HG03439 (cell line): ENCODE measurements around the gene SEC14L6.
"Not testable (repeated sequence)": the region's sequence is repeated elsewhere in the genome, so short reads cannot be mapped to it uniquely, and the experiment has no call there.

Source experiments
- ATAC-seq: cut with Tn5 transposase; IDR thresholded peaks from one replicate; pipeline ENCODE4 v1.9.1; 2021; ENCODE audit warnings: mild to moderate bottlenecking, moderate library complexity; ENCODE audit not compliant: unreplicated experiment

The SEC14L6 gene

GRCh38 chr22:30567277-30567676 is 20.7 kb upstream of the SEC14L6 start:
- not testable (repeated sequence) for ATAC-seq

DNA sequence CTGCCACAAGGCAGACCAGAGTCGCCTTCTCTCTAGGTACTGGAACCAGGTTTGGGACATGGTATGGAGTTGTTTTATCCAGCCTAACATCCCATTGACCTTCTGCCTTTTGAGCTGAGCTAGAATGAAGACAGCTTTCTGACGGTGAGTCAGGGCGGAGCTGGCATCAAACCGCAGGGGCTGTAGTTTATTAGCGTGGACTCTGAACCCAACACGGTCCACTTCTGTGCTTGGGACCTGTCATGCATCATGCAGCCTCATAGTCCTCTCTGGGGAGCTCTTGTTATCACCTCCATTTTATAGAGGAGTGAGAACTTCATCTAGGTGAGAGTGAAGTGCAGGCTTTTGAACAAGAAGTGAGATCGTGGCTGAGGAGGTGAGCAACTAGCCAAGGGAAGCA is 19.6 kb upstream of the SEC14L6 start:
- no peak for ATAC-seq

DNA sequence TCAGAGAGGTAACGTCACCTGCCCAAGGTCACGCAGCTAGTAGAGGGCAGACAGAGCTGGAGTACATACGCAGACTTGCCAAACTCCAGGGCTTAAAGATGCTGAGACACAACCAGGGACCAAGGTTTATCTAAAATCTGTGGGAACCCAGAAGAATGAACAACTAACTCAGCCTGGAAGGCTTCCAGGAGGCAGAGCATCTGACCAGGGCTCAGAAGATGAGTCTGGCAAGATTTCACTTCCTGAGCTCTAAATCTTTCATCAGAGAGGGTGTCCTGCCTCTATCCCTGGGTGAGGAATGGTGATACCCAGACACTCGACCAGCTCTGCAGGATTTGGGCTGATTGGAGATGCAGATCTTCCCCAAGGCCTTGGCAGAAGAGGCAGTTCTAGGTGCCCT is 18.8 kb upstream of the SEC14L6 start:
- ATAC-seq = no peak

DNA sequence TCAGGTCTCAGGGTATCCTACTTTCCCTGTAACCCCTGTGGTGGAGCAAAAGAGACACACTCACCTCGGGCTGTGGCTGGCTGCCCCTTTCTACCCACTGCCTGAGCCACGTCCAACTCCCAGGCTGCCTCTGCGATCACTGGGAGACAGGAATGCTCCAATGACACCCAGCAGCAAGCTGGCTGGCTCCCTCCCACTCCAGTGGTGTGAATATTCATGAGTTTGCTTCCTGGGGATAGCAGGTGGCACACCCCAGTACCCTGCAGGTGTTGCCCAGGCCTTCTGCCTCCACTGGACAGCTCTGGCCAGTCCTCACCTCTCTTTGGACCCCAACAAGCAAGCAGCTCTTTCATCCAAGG is 18.2 kb upstream of the SEC14L6 start:
- no peak for ATAC-seq

DNA sequence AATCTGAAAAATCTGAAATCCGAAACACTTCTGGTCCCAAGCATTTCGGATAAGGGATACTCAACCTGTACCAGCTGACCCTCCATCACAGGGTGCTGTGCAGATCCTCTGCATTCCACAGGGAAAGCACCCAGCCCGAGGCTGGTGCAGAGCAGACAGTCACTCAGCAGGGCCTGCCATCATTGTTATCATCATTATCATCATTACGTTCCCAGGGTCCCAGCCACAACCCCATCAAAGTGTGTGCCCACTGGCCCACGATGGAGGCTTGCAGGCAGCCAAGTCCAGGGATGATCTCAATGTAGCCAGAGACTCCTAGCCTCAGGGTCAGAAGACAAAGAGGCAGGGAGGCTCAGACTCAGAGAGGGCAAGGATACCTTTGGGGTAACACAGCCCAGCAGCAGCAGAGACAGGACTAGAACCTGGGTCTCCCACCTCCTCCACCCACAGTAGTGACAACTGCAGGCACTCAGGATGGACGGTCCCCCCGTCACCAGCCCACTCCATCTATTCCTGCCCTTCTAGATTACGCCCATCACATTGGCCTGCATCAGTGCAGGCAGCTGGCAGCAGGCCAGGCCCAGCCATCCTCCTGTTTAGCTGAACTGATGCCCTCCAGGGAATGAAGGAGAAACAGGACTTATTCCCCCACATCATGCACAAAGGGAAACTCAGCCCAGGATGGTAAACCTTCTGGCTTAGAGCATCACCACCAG is 17.7 kb upstream of the SEC14L6 start:
- no peak for ATAC-seq

- no peak for ATAC-seq
These were observed 15.8 kb upstream of the SEC14L6 start for GRCh38 chr22:30562366-30562765.

- no peak for ATAC-seq
These were observed 15.1 kb upstream of the SEC14L6 start for GRCh38 chr22:30561402-30562189.

DNA sequence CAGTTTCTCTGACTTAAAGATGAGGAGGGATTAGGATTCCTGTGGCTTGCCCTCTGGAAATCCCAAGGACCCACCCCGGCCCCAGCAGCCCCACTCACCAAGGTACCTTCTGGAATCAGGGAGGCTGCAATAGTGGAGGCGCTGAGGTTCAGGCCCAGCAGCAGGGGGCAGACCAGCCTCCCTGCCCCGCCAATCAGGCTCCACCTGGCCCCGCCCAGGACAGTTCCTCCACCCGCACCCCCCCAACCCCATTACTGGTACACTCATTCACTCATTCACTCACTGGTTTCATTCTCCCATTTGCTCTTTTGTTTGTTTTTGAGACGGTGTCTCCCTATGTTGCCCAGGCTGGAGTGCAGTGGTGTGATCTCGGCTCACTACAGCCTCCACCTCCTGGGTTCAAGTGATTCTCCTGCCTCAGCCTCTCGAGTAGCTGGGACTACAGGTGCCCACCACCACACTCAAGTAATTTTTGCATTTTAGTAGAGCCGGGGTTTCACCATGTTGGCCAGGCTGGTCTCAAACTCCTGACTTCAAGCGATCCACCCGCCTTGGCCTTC is 14.2 kb upstream of the SEC14L6 start:
- ATAC-seq = not testable (repeated sequence)

GRCh38 chr22:30559889-30560288 is 13.3 kb upstream of the SEC14L6 start:
- ATAC-seq = no peak

- no peak for ATAC-seq
These were observed 10.7 kb upstream of the SEC14L6 start for GRCh38 chr22:30557243-30557642.

GRCh38 chr22:30556388-30556787 is 9.8 kb upstream of the SEC14L6 start:
- ATAC-seq = no peak

DNA sequence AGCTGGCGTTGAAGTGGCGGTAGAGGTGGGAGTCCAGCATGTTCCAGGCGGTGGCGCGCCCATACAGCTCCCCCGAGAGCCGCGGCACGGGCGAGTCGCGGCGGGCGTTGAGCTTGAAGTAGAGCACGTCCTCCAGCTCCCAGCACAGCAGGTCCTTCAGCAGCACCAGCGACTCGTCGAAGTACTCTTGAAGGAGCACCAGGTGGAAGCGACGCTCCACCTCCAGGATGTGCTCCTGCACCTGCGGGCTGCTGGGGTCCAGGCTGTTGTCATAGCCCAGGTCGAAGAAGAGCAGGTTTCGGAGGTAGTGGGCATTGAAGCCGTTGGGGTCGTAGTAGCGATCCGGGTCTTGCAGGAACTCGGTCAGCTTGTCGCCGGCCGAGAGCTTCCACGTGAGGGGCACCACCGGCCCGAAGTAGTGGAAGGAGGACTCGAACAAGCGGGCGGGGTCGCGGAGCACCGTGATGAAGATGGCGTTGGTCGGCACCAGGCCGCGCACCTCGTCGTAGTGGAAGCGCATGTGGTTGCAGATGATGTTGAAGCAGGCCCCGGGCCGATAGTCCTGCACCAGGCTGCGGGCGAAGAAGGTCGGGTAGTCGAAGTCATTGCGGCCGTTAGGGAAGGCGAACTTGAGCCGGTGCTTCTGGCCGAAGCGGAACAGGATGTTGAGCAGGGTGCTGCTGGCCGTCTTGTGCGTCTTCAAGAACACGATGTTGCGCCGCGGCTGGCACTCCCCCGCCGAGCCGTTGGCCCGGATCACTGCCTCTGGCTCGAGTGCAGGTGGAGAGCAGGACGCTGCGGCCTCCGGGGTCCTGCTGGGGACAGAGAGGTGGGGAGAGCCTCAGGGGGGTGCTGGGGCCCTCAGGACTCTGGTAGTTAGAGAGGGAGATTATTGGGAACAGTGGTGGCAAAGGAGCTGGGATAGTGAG is 9.0 kb upstream of the SEC14L6 start:
- ATAC-seq = no peak

GRCh38 chr22:30553971-30554370 is 7.4 kb upstream of the SEC14L6 start:
- ATAC-seq = no peak

GRCh38 chr22:30552719-30553118 is 6.2 kb upstream of the SEC14L6 start:
- ATAC-seq = no peak

- ATAC-seq = not testable (repeated sequence)
These were observed 5.3 kb upstream of the SEC14L6 start for GRCh38 chr22:30551813-30552212.

- no peak for ATAC-seq
These were observed 647 bp upstream of the SEC14L6 start for GRCh38 chr22:30547188-30547587.

DNA sequence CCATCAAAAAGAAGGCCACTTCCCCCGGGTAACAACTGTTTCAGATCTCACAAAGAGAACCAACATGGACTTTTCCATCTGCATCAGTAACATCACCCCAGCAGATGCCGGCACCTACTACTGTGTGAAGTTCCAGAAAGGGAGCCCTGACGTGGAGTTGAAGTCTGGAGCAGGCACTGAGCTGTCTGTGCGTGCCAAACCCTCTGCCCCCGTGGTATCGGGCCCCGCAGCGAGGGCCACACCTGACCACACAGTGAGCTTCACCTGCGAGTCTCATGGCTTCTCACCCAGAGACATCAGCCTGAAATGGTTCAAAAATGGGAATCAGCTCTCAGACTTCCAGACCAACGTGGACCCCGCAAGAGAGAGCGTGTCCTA is 3.7 kb downstream of the SEC14L6 start:
- ATAC-seq = no peak

DNA sequence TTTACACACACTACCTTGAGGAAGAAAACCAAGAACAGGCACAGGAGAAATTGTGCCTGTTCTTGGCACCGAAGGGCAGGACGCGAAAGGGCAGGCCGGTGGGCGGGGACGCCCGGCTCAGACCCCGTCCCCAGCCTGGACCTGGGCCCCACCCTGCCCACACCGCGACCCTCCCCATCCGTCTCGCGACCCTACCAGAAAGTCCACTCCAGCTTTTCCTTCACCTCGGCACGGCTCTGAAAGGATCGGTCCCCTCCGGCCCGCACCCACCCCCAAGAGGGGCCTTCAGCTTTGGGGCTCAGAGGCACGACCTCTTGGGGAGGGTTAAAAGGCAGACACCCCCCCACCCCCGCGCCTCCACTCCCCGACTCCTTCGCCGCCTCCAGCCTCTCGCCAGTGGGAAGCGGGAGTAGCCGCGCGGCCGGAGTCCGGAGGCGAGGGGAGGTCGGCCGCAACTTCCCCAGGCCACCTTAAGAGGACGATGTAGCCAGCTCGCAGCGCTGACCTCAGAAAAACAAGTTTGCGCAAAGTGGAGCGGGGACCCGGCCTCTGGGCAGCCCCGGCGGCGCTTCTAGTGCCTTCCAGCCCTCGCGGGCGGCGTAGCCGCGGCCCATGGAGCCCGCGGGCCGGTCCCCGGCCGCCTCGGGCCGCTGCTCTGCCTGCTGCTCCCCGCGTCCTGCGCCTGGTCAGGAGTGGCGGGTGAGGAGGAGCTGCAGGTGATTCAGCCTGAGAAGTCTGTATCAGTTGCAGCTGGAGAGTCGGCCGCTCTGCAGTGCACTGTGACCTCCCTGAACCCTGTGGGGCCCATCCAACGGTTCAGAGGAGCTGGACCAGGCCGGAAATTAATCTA is 4.4 kb downstream of the SEC14L6 start:
- ATAC-seq = no peak

GRCh38 chr22:30541511-30541910 is 5.0 kb downstream of the SEC14L6 start:
- not testable (repeated sequence) for ATAC-seq

DNA sequence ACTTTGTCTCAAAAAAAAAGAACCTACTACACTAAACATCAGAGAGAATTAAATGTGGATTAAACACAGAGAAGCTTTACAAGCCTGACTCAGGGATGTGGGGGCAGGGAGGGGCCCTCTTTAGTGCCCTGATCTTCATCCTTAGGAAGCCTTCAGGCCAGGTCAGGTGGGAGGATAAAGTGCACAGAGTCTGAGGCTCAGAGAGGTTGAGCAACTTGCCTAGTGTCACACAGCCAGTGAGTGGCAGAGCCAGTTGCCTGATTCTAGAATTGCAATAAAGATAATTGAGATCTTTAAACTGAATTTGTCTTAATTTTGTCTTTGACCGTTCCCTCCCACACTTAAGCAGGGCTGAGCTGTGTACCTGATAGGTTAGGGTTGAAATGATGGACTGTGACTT is 7.2 kb downstream of the SEC14L6 start:
- ATAC-seq = no peak
